Activated CD4-positive, alpha-beta T cell treated with anti-CD3 and anti-CD28 coated beads, Interleukin-2, amount 10 ng/mL, durations not matched to agents 7 days and 5 days (primary cell): ENCODE measurements around the gene CRYL1. TPM values are rescaled to one million over a fixed set of nuclear protein-coding genes. Genes with fewer than 3 reads are reported as not detected.
A peak's percentile ranks its signal among the peaks of the same experiment; 100 is the strongest.

ENCODE experiments used
- CTCF ChIA-PET: fragments of 350-600 bp; sonication (Branson Sonifier 250); formaldehyde crosslinking; loops from one replicate; lab custom pipeline; 2021; ENCODE audit warnings: antibody characterized with exemption; lab: Charles Lee
- POLR2A ChIA-PET: fragments of 350-600 bp; sonication (Branson Sonifier 250); formaldehyde crosslinking; loops from one replicate; lab custom pipeline; 2021; ENCODE audit warnings: antibody characterized with exemption; lab: Charles Lee
- DNase-seq: peaks from one replicate; pipeline ENCODE4 v3.0.0-alpha.2; 2020
- H3K27ac Mint-ChIP-seq: one replicate; pipeline ENCODE4 v1.8.0; 2021; ENCODE audit warnings: mild to moderate bottlenecking, moderate library complexity, mixed read lengths
- H3K27me3 Mint-ChIP-seq: one replicate; pipeline ENCODE4 v1.8.0; 2021; ENCODE audit warnings: mixed read lengths
- H3K36me3 Mint-ChIP-seq: one replicate; pipeline ENCODE4 v1.8.0; 2021; ENCODE audit warnings: low read depth, mixed read lengths
- H3K4me1 Mint-ChIP-seq: one replicate; pipeline ENCODE4 v1.8.0; 2021; ENCODE audit warnings: mixed read lengths
- H3K4me3 Mint-ChIP-seq: one replicate; pipeline ENCODE4 v1.8.0; 2021; ENCODE audit warnings: mild to moderate bottlenecking, moderate library complexity, mixed read lengths
- H3K9me3 Mint-ChIP-seq: one replicate; pipeline ENCODE4 v1.8.0; 2021; ENCODE audit warnings: mixed read lengths
- total RNA-seq, 2 experiments: library from RNA; stranded (reverse); gene quantifications; one replicate each; pipeline ENCODE4 v1.2.3, GENCODE V29; 2021

Gene CRYL1
- total RNA-seq, 2 experiments from 2014 or later: 10.5 to 11.7 TPM

- H3K9me3 Mint-ChIP-seq: no peaks in the 10 kb centered on the region
- H3K36me3 Mint-ChIP-seq: no peaks in the 10 kb centered on the region
- no peak overlapping the region for H3K27ac Mint-ChIP-seq
- no peak overlapping the region for H3K4me3 Mint-ChIP-seq
- H3K27me3 Mint-ChIP-seq: no peaks in the 10 kb centered on the region
- DNase-seq: no peak
- ChIA-PET POLR2A (no interaction called here), CTCF (interaction anchor here (0.6 kb wide), 1 partner anchor 333 kb away, joined by 3 read pairs; no protein-coding TSS in a partner anchor)
- no peaks in the 10 kb centered on the region for H3K4me1 Mint-ChIP-seq
Observed at GRCh38 chr13:20558982-20559381, 33.3 kb upstream of the CRYL1 start.

- ChIA-PET CTCF (interaction anchor here (1.3 kb wide), 1 partner anchor 9 kb away, joined by 3 read pairs; no protein-coding TSS in a partner anchor), POLR2A (interaction anchor here (0.7 kb wide), 1 partner anchor 10 kb away, joined by 3 read pairs; no protein-coding TSS in a partner anchor)
- H3K4me3 Mint-ChIP-seq: no peak overlapping the region
- H3K9me3 Mint-ChIP-seq: no peaks in the 10 kb centered on the region
- H3K4me1 Mint-ChIP-seq: no peaks in the 10 kb centered on the region
- no peak for DNase-seq
- no peaks in the 10 kb centered on the region for H3K36me3 Mint-ChIP-seq
- no peak overlapping the region for H3K27ac Mint-ChIP-seq
- H3K27me3 Mint-ChIP-seq: no peaks in the 10 kb centered on the region
Observed at GRCh38 chr13:20553311-20553710, 27.7 kb upstream of the CRYL1 start.

- CTCF ChIA-PET: interaction anchor here (0.6 to 1.2 kb wide), 3 partner anchors 12 to 138 kb away, joined by 3 to 4 read pairs (median 3); no protein-coding TSS in a partner anchor
- no peaks in the 10 kb centered on the region for H3K9me3 Mint-ChIP-seq
Observed at GRCh38 chr13:20550799-20551198, 25.1 kb upstream of the CRYL1 start.

GRCh38 chr13:20547479-20547908 is 21.8 kb upstream of the CRYL1 start:
- no peak overlapping the region for H3K4me3 Mint-ChIP-seq
- H3K9me3 Mint-ChIP-seq: no peaks in the 10 kb centered on the region
- DNase-seq: no peak
- no peaks in the 10 kb centered on the region for H3K36me3 Mint-ChIP-seq
- H3K4me1 Mint-ChIP-seq: peaks cover 6% of the 10 kb centered on the region
- POLR2A ChIA-PET: no interaction called here
- CTCF ChIA-PET: interaction anchor here (1.3 kb wide), 1 partner anchor 9 kb away, joined by 3 read pairs; no protein-coding TSS in a partner anchor
- H3K27ac Mint-ChIP-seq: no peak overlapping the region
- H3K27me3 Mint-ChIP-seq: no peaks in the 10 kb centered on the region

More at GRCh38 chr13:20550799-20551198, 25.1 kb upstream of the CRYL1 start:
- no peaks in the 10 kb centered on the region for H3K36me3 Mint-ChIP-seq
- no peak overlapping the region for H3K4me3 Mint-ChIP-seq
- peaks cover 6% of the 10 kb centered on the region for H3K4me1 Mint-ChIP-seq
- no peak for DNase-seq
- H3K27ac Mint-ChIP-seq: no peak overlapping the region
- POLR2A ChIA-PET: no interaction called here
- no peaks in the 10 kb centered on the region for H3K27me3 Mint-ChIP-seq

GRCh38 chr13:20546556-20546955 is 20.9 kb upstream of the CRYL1 start:
- peaks cover 6% of the 10 kb centered on the region for H3K4me1 Mint-ChIP-seq
- no peak overlapping the region for H3K4me3 Mint-ChIP-seq
- no peak overlapping the region for H3K27ac Mint-ChIP-seq
- DNase-seq: no peak
- POLR2A ChIA-PET: no interaction called here
- CTCF ChIA-PET: interaction anchor here (1.3 kb wide), 2 partner anchors 10 to 16 kb away, joined by 3 to 4 read pairs; no protein-coding TSS in a partner anchor
- H3K27me3 Mint-ChIP-seq: no peaks in the 10 kb centered on the region
- H3K9me3 Mint-ChIP-seq: no peaks in the 10 kb centered on the region
- H3K36me3 Mint-ChIP-seq: no peaks in the 10 kb centered on the region

- Mint-ChIP-seq H3K4me3 (no peak overlapping the region), H3K27me3 (no peaks in the 10 kb centered on the region), H3K4me1 (peaks cover 6% of the 10 kb centered on the region), H3K27ac (no peak overlapping the region), H3K36me3 (no peaks in the 10 kb centered on the region), H3K9me3 (no peaks in the 10 kb centered on the region)
- POLR2A ChIA-PET: no interaction called here
- CTCF ChIA-PET: interaction anchor here (1.3 kb wide), 1 partner anchor 9 kb away, joined by 3 read pairs; no protein-coding TSS in a partner anchor
- DNase-seq: no peak
Observed at GRCh38 chr13:20544201-20544923, 18.7 kb upstream of the CRYL1 start.

GRCh38 chr13:20536992-20537391 is 11.3 kb upstream of the CRYL1 start:
- CTCF ChIA-PET: interaction anchor here (1.4 kb wide), 1 partner anchor 10 kb away, joined by 3 read pairs; no protein-coding TSS in a partner anchor
- peaks cover 21% of the 10 kb centered on the region for H3K9me3 Mint-ChIP-seq
- no peak overlapping the region for H3K4me3 Mint-ChIP-seq
- no peak overlapping the region for H3K27ac Mint-ChIP-seq
- no peaks in the 10 kb centered on the region for H3K27me3 Mint-ChIP-seq
- H3K36me3 Mint-ChIP-seq: no peaks in the 10 kb centered on the region
- DNase-seq: no peak
- H3K4me1 Mint-ChIP-seq: no peaks in the 10 kb centered on the region
- POLR2A ChIA-PET: no interaction called here

GRCh38 chr13:20534038-20534608 is 8.5 kb upstream of the CRYL1 start:
- no peak for DNase-seq
- Mint-ChIP-seq H3K4me1 (no peaks in the 10 kb centered on the region), H3K36me3 (no peaks in the 10 kb centered on the region), H3K9me3 (peaks cover 32% of the 10 kb centered on the region), H3K27ac (no peak overlapping the region), H3K27me3 (no peaks in the 10 kb centered on the region), H3K4me3 (no peak overlapping the region)
- POLR2A ChIA-PET: no interaction called here
- CTCF ChIA-PET: interaction anchor here (0.5 to 1.1 kb wide), 2 partner anchors 34 to 125 kb away, joined by 3 to 5 read pairs; no protein-coding TSS in a partner anchor

GRCh38 chr13:20528452-20528851 is 2.8 kb upstream of the CRYL1 start:
- peaks cover 28% of the 10 kb centered on the region for H3K4me1 Mint-ChIP-seq
- no peak for DNase-seq
- no peaks in the 10 kb centered on the region for H3K36me3 Mint-ChIP-seq
- no peak overlapping the region for H3K27ac Mint-ChIP-seq
- CTCF ChIA-PET: interaction anchor here (1.0 kb wide), 1 partner anchor 40 kb away, joined by 3 read pairs; no protein-coding TSS in a partner anchor
- POLR2A ChIA-PET: no interaction called here
- H3K4me3 Mint-ChIP-seq: no peak overlapping the region
- no peaks in the 10 kb centered on the region for H3K27me3 Mint-ChIP-seq
- peaks cover 16% of the 10 kb centered on the region for H3K9me3 Mint-ChIP-seq

- Mint-ChIP-seq H3K4me1 (peaks cover 32% of the 10 kb centered on the region), H3K36me3 (no peaks in the 10 kb centered on the region), H3K27ac (peak overlapping the region; percentile 95), H3K4me3 (peak overlapping the region; percentile 84), H3K27me3 (no peaks in the 10 kb centered on the region), H3K9me3 (peaks cover 10% of the 10 kb centered on the region)
- no peak for DNase-seq
- ChIA-PET POLR2A (no interaction called here), CTCF (interaction anchor here (0.6 kb wide), 1 partner anchor 10 kb away, joined by 3 read pairs; no protein-coding TSS in a partner anchor)
Observed at GRCh38 chr13:20526664-20527063, 1.0 kb upstream of the CRYL1 start.

GRCh38 chr13:20525144-20525600 is 485 bp downstream of the CRYL1 start:
- ChIA-PET CTCF (interaction anchor here (0.5 kb wide), 1 partner anchor 55 kb away, joined by 3 read pairs; no protein-coding TSS in a partner anchor), POLR2A (no interaction called here)
- peak overlapping the region; percentile 73 for H3K27ac Mint-ChIP-seq
- H3K27me3 Mint-ChIP-seq: no peaks in the 10 kb centered on the region
- H3K9me3 Mint-ChIP-seq: peaks cover under 1% of the 10 kb centered on the region
- peak; percentile 22 for DNase-seq
- no peaks in the 10 kb centered on the region for H3K36me3 Mint-ChIP-seq
- H3K4me3 Mint-ChIP-seq: peak overlapping the region; percentile 78
- peaks cover 32% of the 10 kb centered on the region for H3K4me1 Mint-ChIP-seq

GRCh38 chr13:20521364-20522115 is 4.1 kb downstream of the CRYL1 start:
- no peaks in the 10 kb centered on the region for H3K9me3 Mint-ChIP-seq
- DNase-seq: no peak
- H3K4me3 Mint-ChIP-seq: no peak overlapping the region
- ChIA-PET POLR2A (no interaction called here), CTCF (interaction anchor here (1.6 kb wide), 1 partner anchor 9 kb away, joined by 3 read pairs; no protein-coding TSS in a partner anchor)
- H3K4me1 Mint-ChIP-seq: peaks cover 22% of the 10 kb centered on the region
- H3K27ac Mint-ChIP-seq: no peak overlapping the region
- no peaks in the 10 kb centered on the region for H3K27me3 Mint-ChIP-seq
- no peaks in the 10 kb centered on the region for H3K36me3 Mint-ChIP-seq
